Hippocampal formation (tissue), 2 donors: Measurements from ENCODE around the gene CDSN.

Experiments
- DNase-seq, 2 donors: peaks; one replicate each; lab custom pipeline; 2025; lab: John Stamatoyannopoulos, UW

CDSN gene

GRCh38 chr6:31115941-31116560 lies 4.2 kb downstream of the CDSN start:
- DNase-seq = no peak

- peak in 1 of 2 donors; percentile 11 for DNase-seq
Measured at GRCh38 chr6:31114970-31115849, 5.0 kb downstream of the CDSN start.

DNA sequence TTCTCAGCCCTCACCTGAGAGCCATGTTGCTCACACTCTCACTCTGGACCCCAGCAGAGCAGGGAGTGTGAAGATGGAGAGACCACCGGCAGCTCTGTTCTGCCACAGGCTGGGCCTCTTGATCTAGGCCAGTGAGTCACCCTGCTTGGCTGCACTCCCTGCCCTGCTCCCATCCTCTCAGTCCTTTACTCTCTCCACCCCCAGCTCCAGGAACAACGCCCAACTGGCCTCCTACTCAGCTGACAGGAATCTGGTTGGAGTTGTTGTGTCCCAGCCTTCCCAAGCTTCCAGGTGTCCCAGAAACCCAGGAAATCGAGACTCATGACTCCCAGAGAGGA lies 5.7 kb downstream of the CDSN start, which contains the start of gene PSORS1C1:
TSS of gene PSORS1C1 (plus strand) at position 260 of the 338 bp plus-strand sequence. CDS start 14,833 bp downstream, outside the sequence.
- peak in 1 of 2 donors; percentile 55 for DNase-seq

DNA sequence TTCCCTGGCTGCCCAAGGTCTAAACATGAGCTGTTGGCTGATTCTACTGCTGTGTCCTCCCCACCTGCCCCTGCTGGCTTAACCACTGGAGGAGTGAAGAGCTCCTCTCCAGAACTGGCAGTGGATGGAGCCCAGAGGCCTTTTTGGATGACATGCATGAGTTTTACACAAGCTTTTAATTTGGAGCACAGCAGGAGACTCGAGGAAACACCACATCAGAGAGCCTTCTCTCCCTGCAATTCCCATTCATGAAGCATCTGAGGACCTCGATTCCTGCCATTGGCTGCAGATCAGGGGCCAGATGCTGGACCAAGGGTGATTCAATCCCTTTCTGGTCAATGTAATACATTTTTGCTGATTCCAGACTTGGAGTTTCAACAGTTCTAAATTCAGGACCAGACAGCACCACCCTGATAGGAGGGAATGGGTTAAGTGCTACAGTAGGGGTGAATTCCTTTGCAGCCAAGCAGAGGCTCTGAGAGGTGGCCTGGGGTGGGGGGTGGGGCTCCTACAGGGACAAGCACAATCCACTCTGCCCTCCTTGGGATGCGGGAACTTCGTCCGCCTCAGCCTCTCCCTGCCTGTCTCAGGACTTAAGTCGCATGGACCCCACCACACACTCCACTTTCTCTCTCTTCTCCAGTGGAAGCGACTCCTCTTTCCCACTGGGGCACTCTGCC lies 6.2 kb downstream of the CDSN start:
- no peak for DNase-seq

DNA sequence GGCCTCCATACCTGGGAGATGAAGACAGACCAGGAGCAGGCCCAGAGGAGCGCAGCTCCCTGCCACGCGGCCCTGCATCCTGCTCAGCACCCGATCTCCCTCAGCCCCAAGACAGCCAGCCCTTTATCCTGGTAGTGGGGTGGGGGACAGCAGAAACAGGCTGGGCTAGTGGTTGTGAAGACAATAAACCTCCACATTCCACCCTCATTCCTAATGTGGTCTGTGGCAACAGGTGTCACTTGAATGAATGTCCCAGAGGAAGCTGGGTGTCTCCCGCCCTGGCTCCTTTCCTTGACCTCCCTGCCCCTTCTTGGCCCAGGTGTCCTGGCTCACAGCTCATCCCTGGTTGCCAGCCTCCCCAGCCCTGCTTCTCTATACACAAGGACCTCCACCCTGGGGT lies 7.8 kb downstream of the CDSN start, which contains the start of gene C6orf15:
TSS of gene C6orf15 (minus strand) at position 98 of the 400 bp plus-strand sequence. CDS start at position 78, 20 bp downstream.
- DNase-seq = no peak

DNA sequence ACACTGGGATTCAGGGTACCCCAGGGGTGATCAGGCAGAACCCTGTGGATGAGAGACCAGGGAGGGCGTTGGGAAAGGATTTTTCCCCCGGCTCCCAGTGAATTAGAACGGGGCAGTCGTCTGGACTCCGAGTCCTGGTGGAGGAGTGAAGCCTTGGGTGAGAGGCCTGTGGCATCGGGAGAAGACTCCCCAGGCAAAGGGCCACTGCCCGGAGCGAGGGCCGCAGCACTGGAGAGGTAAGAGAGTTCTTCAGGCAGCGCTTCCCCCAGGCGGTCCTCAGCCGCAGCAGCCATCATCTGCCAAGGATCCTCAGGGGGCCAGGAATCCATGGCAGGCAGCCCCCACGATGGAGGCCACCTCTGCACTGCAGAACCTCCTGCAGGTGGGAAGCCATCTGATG lies 8.5 kb downstream of the CDSN start:
- no peak for DNase-seq

DNA sequence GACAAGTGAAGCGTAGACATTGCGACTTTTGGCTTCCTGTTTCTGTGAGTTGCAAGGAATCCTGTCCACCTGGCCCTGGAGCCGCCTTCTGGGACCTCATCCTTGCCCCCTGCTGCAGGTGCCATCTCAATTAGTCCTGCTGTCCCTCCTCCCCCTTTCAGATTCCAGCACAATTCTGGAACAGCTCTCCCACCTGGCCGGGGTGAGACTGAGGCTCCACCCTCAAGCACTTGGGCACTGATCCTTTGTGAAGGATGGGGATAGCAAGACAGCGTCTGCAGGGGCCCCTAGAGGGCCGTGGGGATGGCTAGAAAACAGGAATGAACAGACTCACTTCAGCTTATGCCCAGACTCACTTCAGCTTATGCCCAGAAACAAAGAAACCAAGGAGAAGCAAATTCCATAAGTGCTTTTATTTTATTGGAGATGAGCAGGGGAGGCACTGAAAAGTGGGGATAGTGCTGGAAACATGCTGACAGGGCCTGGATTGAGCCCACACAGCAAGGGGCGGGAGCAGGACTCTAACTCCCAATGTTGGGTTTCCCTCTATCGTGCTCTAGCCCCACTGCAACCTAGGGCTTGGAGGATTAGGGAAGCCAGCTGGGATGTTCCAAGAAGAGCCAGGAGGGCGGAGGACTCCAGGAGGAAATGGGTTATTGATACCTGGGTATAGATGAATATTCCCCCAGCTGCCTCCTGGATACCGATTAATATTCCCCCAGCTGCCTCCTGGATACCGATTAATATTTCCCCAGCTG lies 9.2 kb downstream of the CDSN start:
- DNase-seq = no peak

- DNase-seq = no peak
Measured at GRCh38 chr6:31107052-31107451, 13.2 kb downstream of the CDSN start.

- DNase-seq = no peak
Measured at GRCh38 chr6:31103136-31103535, 17.1 kb downstream of the CDSN start.

- no peak for DNase-seq
Measured at GRCh38 chr6:31098449-31098938, 21.8 kb downstream of the CDSN start.

DNA sequence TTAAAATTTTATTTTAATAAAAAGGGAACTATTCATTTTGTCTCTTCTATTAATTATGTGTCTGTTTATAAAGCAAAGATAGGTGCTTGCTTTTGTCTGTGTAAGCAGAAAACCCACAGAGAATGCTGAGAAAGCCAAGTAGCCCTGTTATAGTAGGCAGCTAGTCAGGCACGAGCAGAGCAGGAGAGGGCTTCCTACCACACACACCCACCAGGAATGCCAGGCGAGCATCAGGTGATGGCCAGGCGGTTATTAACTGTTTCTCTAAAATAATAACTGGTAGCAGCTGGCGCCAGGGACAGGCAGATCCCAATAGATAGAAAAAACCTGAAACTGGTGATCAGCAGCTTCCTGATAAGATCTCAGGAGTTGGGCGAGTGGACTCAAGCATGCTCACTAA lies 23.6 kb downstream of the CDSN start:
- no peak for DNase-seq

- no peak for DNase-seq
Measured at GRCh38 chr6:31096215-31096614, 24.0 kb downstream of the CDSN start.

- DNase-seq = no peak
Measured at GRCh38 chr6:31094389-31094881, 25.8 kb downstream of the CDSN start.

DNA sequence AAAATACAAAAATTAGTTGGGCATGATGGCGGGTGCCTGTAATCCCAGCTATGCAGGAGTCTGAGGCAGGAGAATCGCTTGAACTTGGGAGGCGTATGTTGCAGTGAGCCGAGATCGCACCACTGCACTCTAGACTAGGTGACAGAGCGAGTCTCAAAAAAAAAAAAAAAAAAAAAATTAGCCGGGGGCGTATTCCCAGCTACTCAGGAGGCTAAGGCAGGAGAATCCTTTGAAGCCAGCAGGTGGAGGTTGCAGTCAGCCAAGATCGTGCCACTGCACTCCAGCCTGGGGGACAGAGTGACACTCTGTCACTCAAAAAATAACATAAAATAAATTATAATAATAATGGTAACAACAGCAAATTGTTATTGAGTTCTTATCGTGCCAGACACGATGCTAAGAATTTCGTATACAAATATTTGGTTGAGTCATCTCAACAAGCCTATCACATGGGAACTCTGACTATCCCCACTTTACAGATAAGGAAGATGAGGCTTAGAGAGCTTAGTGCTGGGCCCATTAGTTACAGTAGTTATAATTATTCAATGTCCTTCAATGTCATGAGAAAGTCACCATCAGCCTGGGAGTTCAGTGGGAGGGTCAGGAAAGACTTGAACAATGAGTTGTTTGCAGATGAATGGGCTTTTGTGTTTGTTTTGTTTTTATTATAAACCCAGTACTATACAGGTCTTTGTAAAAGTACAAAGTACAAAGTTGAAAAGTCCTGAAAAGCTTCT lies 27.3 kb downstream of the CDSN start:
- DNase-seq = no peak

DNA sequence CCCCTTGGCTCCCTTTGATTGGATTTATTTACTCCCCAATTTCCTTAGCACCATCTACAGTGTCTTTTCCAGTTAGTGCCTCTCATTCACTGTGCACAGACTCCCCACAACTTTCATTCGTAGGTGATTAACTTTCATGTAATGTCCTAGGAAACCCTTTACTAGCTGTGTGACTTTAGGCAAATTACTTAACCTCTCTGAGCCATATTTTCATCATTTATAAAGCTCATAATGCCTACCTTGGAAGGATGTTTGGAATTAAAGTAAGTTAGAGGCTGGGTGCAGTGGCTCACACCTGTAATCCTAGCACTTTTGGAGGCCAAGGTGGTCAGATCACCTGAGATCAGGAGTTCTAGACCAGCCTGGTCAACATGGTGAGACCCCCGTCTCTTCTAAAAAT lies 28.0 kb downstream of the CDSN start:
- no peak for DNase-seq

DNA sequence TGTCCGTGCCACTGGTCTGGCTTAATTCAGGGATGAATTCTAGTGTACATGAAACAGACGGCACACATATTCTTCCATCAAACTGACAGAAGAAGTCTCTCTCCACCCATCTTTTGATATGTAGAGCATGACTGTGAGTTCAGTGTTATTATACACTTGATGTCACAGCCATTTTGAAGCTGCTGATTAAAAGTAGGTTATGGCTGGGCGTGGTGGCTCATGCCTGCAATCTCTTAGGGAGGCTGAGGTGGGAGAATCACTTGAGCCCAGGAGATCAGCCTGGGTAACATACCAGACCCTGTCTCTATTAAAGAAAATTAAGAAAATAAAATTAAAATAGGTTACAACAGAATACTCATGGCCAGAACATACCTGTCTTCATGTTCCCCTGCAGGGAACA lies 28.6 kb downstream of the CDSN start:
- no peak for DNase-seq

DNA sequence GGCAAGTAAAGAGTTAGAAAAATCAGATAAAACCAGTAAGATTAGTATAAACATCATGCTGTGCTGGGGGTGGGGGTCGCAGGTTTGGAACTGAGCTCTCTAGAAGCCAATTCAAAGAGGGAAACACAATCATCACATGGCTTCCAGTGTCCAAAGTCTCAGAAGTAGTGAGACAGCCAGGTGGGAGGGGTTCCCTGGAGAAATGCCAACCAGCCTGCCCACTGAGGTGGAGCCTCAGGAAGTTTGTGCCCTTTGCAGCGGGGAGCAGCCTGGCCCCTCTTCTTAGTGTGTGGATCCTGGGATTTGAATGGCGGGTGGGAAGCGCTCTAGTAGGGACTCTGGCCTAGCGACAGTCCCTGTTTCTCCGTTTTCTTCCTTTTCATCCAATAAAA lies 29.3 kb downstream of the CDSN start:
- DNase-seq = no peak

DNA sequence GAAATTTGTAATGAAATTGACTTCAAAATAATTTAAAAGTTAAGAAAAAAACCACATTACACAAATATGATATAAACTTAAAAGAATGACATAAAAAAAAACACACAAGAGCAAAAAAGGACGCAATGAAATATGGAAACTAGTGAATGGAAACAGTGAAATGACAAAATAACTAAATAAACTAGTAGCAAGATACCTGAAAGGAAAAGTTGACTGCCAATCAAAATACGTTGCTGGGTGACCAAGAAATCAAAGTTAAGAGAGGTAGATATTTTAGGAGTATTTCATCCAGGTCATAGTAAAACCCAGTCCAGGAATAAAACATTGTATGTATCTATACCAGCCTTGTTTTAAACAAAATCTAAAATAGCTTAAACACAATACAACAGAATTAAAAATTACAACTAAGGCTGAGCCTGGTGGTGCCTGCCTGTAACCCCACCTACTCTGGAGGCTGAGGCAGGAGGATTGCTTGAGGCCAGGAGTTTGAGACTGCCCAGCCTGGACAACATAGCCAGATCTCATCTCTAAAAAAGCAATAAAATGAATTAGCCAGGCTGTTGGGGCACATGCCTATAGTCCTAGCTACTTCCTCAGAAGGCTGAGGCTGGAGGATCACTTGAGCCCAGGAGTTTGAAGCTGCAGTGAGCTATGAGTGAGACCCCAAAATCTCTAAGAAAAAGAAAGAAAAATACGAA lies 29.8 kb downstream of the CDSN start:
- no peak for DNase-seq

DNA sequence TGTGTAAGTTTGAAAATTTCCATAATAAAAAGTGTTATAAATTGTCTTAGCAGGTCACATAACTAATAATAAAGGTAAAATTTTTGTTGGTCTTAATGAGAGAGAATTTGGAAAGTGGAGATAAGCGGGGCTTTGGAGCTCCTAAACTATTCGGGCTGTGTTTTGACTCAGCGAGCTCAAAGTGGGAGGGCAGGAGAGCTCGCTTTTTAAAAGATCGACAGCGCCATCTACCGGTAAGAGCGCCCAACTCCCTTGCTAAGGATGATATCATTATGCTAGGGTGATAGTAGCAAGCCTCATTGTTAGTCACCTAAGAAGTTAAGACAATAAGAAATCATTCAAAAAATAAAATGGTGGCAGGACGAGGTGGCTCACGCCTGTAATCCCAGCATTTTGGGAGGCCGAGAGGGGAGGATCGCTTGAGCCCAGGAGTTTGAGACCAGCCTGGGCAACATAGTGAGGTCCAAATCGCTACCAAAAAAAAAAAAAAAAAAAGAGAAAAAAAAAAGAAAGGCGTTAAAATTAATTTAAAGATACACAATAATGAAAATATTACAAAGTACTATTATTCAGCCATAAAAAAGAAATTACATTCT lies 32.7 kb downstream of the CDSN start:
- peak; percentile 71 to 83 for DNase-seq
